PFSK-1 (cell line): ENCODE data around the gene STRC. TPM values are rescaled to one million over a fixed set of nuclear protein-coding genes. Genes with fewer than 3 reads are reported as not detected.
"Not testable (repeated sequence)": the region's sequence is repeated elsewhere in the genome, so short reads cannot be mapped to it uniquely, and the experiment has no call there.

Experiments
- FOXP2 ChIP-seq: optimal IDR thresholded peaks from 2 replicates; pipeline ENCODE3; 2011; ENCODE audit warnings: borderline replicate concordance, control low read depth, inconsistent platforms; ENCODE audit not compliant: insufficient read depth; ENCODE audit errors: extremely low read length, extremely low read depth
- POLR2AphosphoS5 ChIP-seq: IDR thresholded peaks from 2 replicates; pipeline ENCODE4 v1.6.1; 2012; ENCODE audit warnings: low read depth, mild to moderate bottlenecking, control low read depth, low read length, moderate library complexity
- SIN3A ChIP-seq: IDR thresholded peaks from 2 replicates; pipeline ENCODE4 v1.6.1; 2012; ENCODE audit warnings: mild to moderate bottlenecking, low read length, moderate library complexity, borderline replicate concordance; ENCODE audit not compliant: insufficient read depth
- TAF1 ChIP-seq: IDR thresholded peaks from 2 replicates; pipeline ENCODE4 v1.6.1; 2012; ENCODE audit warnings: low read length, control low read depth, borderline replicate concordance; ENCODE audit not compliant: insufficient read depth
- polyA plus RNA-seq: library from polyadenylated mRNA; unstranded; fragments of >200 nt; gene quantifications from one replicate; pipeline ENCODE4 v1.2.1, GENCODE V29; 2012; ENCODE audit warnings: low read depth, missing spikeins; ENCODE audit not compliant: insufficient read length
- TF ChIP-seq, protein P1 (sequence below), 2 experiments: IDR thresholded peaks; 2 replicates each; pipeline versions ENCODE4 v1.6.1 to v1.8.0; 2011 to 2012; ENCODE audit warnings: low read depth in 2 of 2, low read length in 2 of 2, control low read depth in 1 of 2, inconsistent platforms in 1 of 2, mild to moderate bottlenecking in 1 of 2, moderate library complexity in 1 of 2; ENCODE audit not compliant: insufficient read depth in 1 of 2

The STRC gene
- polyA plus RNA-seq: 0.39 TPM

GRCh38 chr15:43618700-43619099, at the start of gene STRC:
Gene STRC, minus strand, starts transcription at chr15:43618800. Its CDS starts 78 bp downstream, at chr15:43618722.
- TF ChIP-seq POLR2AphosphoS5, TAF1: not testable (repeated sequence)
- TF ChIP-seq, protein P1, sequence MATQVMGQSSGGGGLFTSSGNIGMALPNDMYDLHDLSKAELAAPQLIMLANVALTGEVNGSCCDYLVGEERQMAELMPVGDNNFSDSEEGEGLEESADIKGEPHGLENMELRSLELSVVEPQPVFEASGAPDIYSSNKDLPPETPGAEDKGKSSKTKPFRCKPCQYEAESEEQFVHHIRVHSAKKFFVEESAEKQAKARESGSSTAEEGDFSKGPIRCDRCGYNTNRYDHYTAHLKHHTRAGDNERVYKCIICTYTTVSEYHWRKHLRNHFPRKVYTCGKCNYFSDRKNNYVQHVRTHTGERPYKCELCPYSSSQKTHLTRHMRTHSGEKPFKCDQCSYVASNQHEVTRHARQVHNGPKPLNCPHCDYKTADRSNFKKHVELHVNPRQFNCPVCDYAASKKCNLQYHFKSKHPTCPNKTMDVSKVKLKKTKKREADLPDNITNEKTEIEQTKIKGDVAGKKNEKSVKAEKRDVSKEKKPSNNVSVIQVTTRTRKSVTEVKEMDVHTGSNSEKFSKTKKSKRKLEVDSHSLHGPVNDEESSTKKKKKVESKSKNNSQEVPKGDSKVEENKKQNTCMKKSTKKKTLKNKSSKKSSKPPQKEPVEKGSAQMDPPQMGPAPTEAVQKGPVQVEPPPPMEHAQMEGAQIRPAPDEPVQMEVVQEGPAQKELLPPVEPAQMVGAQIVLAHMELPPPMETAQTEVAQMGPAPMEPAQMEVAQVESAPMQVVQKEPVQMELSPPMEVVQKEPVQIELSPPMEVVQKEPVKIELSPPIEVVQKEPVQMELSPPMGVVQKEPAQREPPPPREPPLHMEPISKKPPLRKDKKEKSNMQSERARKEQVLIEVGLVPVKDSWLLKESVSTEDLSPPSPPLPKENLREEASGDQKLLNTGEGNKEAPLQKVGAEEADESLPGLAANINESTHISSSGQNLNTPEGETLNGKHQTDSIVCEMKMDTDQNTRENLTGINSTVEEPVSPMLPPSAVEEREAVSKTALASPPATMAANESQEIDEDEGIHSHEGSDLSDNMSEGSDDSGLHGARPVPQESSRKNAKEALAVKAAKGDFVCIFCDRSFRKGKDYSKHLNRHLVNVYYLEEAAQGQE (IDR thresholded peaks at IDR 0.05; ENCODE audit: insufficient read depth in 1 of 2, low read depth in 2 of 2, low read length in 2 of 2): not testable (repeated sequence)

DNA sequence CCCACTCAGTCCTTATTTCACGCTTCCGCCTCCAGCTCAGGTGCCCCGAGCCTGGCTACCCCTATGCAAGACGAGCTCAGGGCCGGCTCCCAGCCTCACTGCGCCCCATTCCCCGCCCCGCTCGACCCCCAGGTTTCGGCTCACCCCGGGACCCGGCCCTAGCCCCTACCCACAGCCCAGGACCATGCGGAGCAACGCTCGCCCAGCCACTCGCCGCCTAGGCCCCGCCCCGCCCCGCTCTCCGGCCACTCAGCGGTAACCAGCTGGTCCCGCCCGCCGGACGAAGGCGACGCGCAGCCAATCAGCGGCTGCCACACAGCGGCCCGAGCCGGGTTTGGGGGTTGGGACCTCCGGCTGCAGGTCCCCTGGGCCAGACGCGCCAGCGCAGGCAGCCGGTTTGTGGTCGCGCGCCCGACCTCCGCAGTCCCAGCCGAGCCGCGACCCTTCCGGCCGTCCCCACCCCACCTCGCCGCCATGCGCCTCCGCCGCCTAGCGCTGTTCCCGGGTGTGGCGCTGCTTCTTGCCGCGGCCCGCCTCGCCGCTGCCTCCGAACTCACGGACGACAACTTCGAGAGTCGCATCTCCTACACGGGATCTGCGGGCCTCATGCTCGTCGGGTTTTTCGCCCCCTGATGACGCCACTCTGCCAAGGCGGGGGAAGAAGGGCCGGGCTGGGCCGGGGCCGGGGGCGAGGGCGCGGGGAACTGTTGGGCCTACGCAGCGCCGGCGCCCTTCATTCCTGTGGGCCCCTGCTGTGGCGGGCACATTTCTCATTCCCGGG, 30.2 kb upstream of the STRC start, which contains the start of gene CATSPER2:
CATSPER2 (minus strand) TSS at position 196 of the 781 bp plus-strand sequence. CDS start 783 bp downstream, outside the sequence.
- no peak for TF ChIP-seq SIN3A

DNA sequence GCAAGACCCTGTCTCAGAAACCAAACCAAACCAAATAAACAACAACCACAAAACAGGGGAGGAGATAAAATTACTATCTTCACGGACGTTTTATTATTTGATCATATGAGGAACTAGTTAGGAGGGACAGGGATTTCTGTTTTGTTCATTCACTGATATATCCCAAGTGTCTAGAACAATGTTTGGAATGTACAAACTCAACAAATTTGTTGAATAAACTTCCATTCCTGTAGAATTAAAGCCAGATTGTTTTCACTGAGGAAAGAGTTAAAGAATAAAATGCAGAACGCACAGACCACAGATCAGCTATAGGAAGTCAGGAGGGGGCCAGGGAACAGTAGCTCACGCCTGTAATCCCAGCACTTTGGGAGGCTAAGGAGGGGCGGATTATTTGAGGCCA, 6.5 kb upstream of the STRC start:
- TF ChIP-seq FOXP2: no peak
- TF ChIP-seq SIN3A: no peak
- TF ChIP-seq, protein P1 (IDR thresholded peaks at IDR 0.05; ENCODE audit: insufficient read depth in 1 of 2, low read depth in 2 of 2, low read length in 2 of 2): no peak
- no peak for TF ChIP-seq POLR2AphosphoS5
- no peak for TF ChIP-seq TAF1

DNA sequence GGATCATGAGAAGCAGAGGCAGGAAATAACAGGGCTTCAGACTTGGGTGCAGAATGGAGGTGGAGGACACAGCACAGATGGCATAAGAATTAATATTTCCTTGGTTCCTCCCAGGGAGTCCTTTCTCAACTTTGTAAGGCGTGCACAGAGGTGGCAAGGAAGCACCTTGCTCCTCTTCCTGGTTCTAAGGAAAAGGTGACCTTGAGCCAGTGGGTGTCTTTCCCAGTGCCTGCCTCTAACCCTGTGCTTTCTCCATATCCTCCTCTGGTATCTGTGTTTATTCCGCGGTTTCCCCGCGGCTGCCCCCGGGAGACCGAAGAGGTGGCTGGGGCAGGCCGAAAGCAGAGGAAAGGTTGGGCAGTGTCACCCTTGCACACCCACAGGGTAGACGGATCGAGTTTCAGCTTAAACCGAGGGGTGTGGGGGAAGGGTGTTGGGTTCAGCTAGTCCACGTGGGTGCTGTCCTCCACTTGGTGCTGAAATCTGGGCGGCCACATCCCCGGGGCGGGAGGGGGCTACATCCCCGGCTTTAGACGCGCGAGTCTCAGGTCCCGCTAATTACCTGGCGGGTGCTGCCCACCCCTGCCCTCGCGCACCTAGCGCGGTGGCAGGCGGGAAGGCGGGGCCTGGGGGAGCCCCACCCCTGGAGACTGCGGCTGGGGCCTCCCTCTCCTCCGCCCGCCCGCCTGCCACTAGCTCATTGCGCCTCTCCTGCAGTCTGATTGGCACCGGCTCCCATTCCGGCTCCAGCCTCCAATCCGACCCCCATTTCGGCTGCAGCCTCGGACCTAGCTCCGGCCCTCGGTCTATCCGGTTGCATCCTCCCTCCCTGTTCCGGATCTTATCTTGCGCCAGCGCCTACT, 25.0 kb downstream of the STRC start, which contains the start of gene CKMT1B:
CKMT1B (plus strand) TSS at position 700 of the 863 bp plus-strand sequence. CDS start 192 bp downstream, outside the sequence.
- not testable (repeated sequence) for TF ChIP-seq POLR2AphosphoS5, FOXP2, SIN3A

DNA sequence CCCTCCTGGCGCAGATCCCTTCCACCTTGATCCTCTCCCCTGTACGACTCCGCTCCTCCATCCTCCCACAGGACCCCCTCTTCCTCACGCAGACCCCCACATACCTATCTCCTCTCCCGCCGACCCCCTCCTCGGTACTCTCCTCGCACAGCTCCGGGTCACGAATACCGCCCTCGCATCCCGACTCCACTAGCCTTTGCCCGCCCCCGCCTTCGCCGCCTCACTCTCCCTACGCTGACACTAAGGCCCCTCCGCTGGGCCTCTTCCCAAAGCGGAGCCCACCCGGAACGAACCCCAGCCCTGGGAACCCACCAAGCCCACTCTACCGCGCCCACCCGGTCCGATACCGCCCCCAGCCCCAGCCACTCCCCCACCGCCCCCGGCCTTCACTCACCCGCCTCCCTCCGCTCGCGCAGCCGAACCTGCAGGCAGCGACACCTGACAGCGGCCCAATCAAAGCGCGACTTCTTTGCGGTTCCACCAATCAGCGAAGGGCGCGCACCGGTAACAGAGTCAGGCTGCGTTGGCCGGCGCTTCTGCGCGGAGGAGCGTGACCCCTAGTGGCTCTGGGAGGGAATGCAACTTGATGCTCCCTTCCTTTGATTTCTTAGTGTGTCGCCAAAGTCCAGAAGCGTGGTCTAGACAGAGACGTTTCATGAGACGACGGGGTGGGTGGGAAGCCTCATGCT, 28.7 kb downstream of the STRC start, which contains the start of gene PPIP5K1:
PPIP5K1 (minus strand) TSS at position 431 of the 689 bp plus-strand sequence. CDS start 5,704 bp downstream, outside the sequence.
- not testable (repeated sequence) for TF ChIP-seq SIN3A, TAF1
- TF ChIP-seq, protein P1 (IDR thresholded peaks at IDR 0.05; ENCODE audit: insufficient read depth in 1 of 2, low read depth in 2 of 2, low read length in 2 of 2): not testable (repeated sequence)
